Activated naive CD4-positive, alpha-beta T cell treated with anti-CD3 and anti-CD28 coated beads for 36 hours (primary cell): Measurements from ENCODE around the gene RASGRP3. TPM values are rescaled to one million over a fixed set of nuclear protein-coding genes. Genes with fewer than 3 reads are reported as not detected.
"Not testable (repeated sequence)": the region's sequence is repeated elsewhere in the genome, so short reads cannot be mapped to it uniquely, and the experiment has no call there.

Experiments used
- CTCF ChIA-PET: fragments of 350-600 bp; sonication (Branson Sonifier 250); formaldehyde crosslinking; loops from one replicate; lab custom pipeline; 2021; ENCODE audit warnings: antibody characterized with exemption; lab: Charles Lee
- DNase-seq: peaks from one replicate; pipeline ENCODE4 v3.0.0-alpha.2; 2020
- H3K27ac Mint-ChIP-seq: one replicate; pipeline ENCODE4 v1.8.0; 2021; ENCODE audit warnings: mild to moderate bottlenecking, mixed read lengths
- H3K27me3 Mint-ChIP-seq: one replicate; pipeline ENCODE4 v1.8.0; 2021; ENCODE audit warnings: low read depth, mixed read lengths
- H3K36me3 Mint-ChIP-seq: one replicate; pipeline ENCODE4 v1.8.0; 2021; ENCODE audit warnings: low read depth, mixed read lengths
- H3K4me1 Mint-ChIP-seq: one replicate; pipeline ENCODE4 v1.8.0; 2021; ENCODE audit warnings: low read depth, mixed read lengths
- H3K4me3 Mint-ChIP-seq: one replicate; pipeline ENCODE4 v1.8.0; 2021; ENCODE audit warnings: mild to moderate bottlenecking, moderate library complexity, mixed read lengths
- H3K9me3 Mint-ChIP-seq: one replicate; pipeline ENCODE4 v1.8.0; 2021; ENCODE audit warnings: mixed read lengths
- intact Hi-C: fragments of 100-400 bp; cut with micrococcal nuclease; formaldehyde crosslinking; loops from one replicate; pipeline ENCODE4 v1.15.1; 2023
- total RNA-seq, 2 experiments: library from RNA; stranded (reverse); gene quantifications; one replicate each; pipeline ENCODE4 v1.2.3, GENCODE V29; 2021

RASGRP3 gene
- total RNA-seq, 2 experiments from 2014 or later: 1.9 to 2.3 TPM

GRCh38 chr2:33442052-33442451 lies 34.4 kb upstream of the RASGRP3 start:
- CTCF ChIA-PET, intact Hi-C loops, H3K4me1 Mint-ChIP-seq, H3K36me3 Mint-ChIP-seq, H3K27me3 Mint-ChIP-seq, H3K9me3 Mint-ChIP-seq, H3K27ac Mint-ChIP-seq, H3K4me3 Mint-ChIP-seq, DNase-seq: not testable (repeated sequence)

- Mint-ChIP-seq H3K4me1 (no peaks in the 10 kb centered on the region), H3K4me3 (no peak overlapping the region), H3K27me3 (peaks cover 3% of the 10 kb centered on the region), H3K36me3 (no peaks in the 10 kb centered on the region), H3K27ac (no peak overlapping the region), H3K9me3 (no peaks in the 10 kb centered on the region)
- DNase-seq: no peak
- intact Hi-C loops: no loop called here
- CTCF ChIA-PET: interaction anchor here (0.6 kb wide), 1 partner anchor 76 kb away, joined by 4 read pairs; no protein-coding TSS in a partner anchor
These were observed 33.8 kb upstream of the RASGRP3 start for GRCh38 chr2:33442528-33443079.

- Mint-ChIP-seq H3K36me3 (no peaks in the 10 kb centered on the region), H3K27me3 (peaks cover 2% of the 10 kb centered on the region), H3K27ac (no peak overlapping the region), H3K4me1 (no peaks in the 10 kb centered on the region), H3K9me3 (no peaks in the 10 kb centered on the region), H3K4me3 (no peak overlapping the region)
- CTCF ChIA-PET: interaction anchor here (0.6 to 1.0 kb wide), 2 partner anchors 75 to 140 kb away, joined by 4 read pairs; no protein-coding TSS in a partner anchor
- DNase-seq: no peak
- intact Hi-C loops: no loop called here
These were observed 33.1 kb upstream of the RASGRP3 start for GRCh38 chr2:33443274-33443829.

- no peaks in the 10 kb centered on the region for H3K4me1 Mint-ChIP-seq
- H3K36me3 Mint-ChIP-seq: no peaks in the 10 kb centered on the region
- H3K9me3 Mint-ChIP-seq: no peaks in the 10 kb centered on the region
- H3K27ac Mint-ChIP-seq: no peak overlapping the region
- CTCF ChIA-PET: no interaction called here
- intact Hi-C loops: no loop called here
- peaks cover 2% of the 10 kb centered on the region for H3K27me3 Mint-ChIP-seq
- no peak for DNase-seq
- H3K4me3 Mint-ChIP-seq: no peak overlapping the region
These were observed 31.5 kb upstream of the RASGRP3 start for GRCh38 chr2:33444967-33445366.

- intact Hi-C loops: no loop called here
- H3K27me3 Mint-ChIP-seq: no peaks in the 10 kb centered on the region
- H3K4me1 Mint-ChIP-seq: no peaks in the 10 kb centered on the region
- no peaks in the 10 kb centered on the region for H3K36me3 Mint-ChIP-seq
- DNase-seq: no peak
- no peak overlapping the region for H3K4me3 Mint-ChIP-seq
- H3K27ac Mint-ChIP-seq: no peak overlapping the region
- CTCF ChIA-PET: no interaction called here
- H3K9me3 Mint-ChIP-seq: peaks cover 10% of the 10 kb centered on the region
These were observed 28.1 kb upstream of the RASGRP3 start for GRCh38 chr2:33448220-33448899.

DNA sequence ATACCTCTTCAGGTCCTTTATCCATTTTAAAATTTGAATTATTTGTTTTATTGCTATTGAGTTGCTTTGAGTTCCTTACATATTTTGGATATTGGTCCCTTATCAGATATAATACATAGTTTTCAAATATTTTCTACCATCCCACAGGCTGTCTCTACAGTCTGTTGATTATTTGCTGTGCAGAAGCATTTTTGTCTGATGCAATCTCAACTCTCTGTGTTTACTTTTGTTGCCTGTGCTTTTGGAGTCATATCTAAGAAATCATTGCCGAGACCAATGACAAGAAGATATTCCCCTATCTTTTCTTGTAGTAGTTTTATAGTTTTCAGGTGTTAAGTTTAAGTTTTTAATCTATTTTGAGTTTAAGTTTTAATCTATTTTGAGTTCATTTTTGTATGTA lies 25.2 kb upstream of the RASGRP3 start:
- intact Hi-C loops: no loop called here
- DNase-seq: no peak
- peaks cover 13% of the 10 kb centered on the region for H3K9me3 Mint-ChIP-seq
- H3K4me1 Mint-ChIP-seq: no peaks in the 10 kb centered on the region
- no peaks in the 10 kb centered on the region for H3K36me3 Mint-ChIP-seq
- CTCF ChIA-PET: interaction anchor here (0.6 kb wide), 1 partner anchor 24 kb away, joined by 3 read pairs; no protein-coding TSS in a partner anchor
- no peak overlapping the region for H3K27ac Mint-ChIP-seq
- H3K27me3 Mint-ChIP-seq: peaks cover 2% of the 10 kb centered on the region
- no peak overlapping the region for H3K4me3 Mint-ChIP-seq

DNA sequence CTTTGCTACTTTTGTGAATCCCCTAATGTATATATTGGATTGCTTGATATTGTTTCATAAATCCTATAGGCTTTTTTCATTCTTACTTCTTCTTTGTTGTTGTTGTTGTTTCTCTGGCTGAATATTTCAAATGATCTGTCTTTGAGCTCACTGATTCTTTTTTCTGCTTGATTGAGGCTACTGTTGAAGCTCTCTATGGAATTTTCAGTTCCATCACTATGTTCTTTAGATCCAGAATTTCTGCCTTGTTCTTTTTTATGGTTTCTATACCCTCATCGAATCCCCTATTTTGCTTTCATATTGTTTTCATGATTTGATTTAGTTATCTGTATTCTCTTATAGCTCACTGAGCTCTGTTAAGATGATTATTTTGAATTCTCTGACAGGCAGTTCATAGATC lies 24.6 kb upstream of the RASGRP3 start:
- H3K27me3 Mint-ChIP-seq: peaks cover 2% of the 10 kb centered on the region
- H3K4me1 Mint-ChIP-seq: no peaks in the 10 kb centered on the region
- no peak overlapping the region for H3K27ac Mint-ChIP-seq
- CTCF ChIA-PET: interaction anchor here (0.6 kb wide), 1 partner anchor 23 kb away, joined by 3 read pairs; no protein-coding TSS in a partner anchor
- H3K36me3 Mint-ChIP-seq: no peaks in the 10 kb centered on the region
- no peak for DNase-seq
- intact Hi-C loops: no loop called here
- no peak overlapping the region for H3K4me3 Mint-ChIP-seq
- peaks cover 13% of the 10 kb centered on the region for H3K9me3 Mint-ChIP-seq

DNA sequence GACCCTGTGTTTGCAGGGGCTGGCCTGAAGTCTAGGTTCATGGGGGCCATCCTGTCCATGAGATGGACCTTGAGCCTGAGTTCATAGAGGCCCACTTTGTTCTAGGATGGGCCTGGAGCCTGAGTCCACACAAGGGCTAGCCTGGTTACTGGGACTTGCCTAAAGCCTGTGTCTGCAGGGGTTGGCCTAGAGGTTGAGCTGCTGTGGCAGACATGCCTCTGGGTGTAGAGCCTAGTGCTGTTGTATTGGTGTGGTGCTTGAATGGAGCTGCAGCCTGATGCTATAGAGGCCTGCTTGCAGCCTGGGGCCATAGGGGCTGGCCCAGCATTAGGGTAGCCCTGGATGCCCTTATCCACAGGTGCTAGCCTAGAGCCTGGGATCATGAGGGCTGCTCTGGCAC lies 23.9 kb upstream of the RASGRP3 start:
- Mint-ChIP-seq H3K9me3 (peaks cover 13% of the 10 kb centered on the region), H3K27ac (no peak overlapping the region), H3K4me1 (no peaks in the 10 kb centered on the region), H3K27me3 (peaks cover 2% of the 10 kb centered on the region), H3K4me3 (no peak overlapping the region), H3K36me3 (no peaks in the 10 kb centered on the region)
- CTCF ChIA-PET: interaction anchor here (0.6 kb wide), 2 partner anchors 117 to 304 kb away, joined by 3 to 7 read pairs; no protein-coding TSS in a partner anchor
- DNase-seq: no peak
- intact Hi-C loops: no loop called here

- intact Hi-C loops: no loop called here
- CTCF ChIA-PET: no interaction called here
- Mint-ChIP-seq H3K4me1 (no peaks in the 10 kb centered on the region), H3K27ac (no peak overlapping the region), H3K36me3 (no peaks in the 10 kb centered on the region), H3K27me3 (peaks cover 2% of the 10 kb centered on the region), H3K9me3 (peaks cover 13% of the 10 kb centered on the region), H3K4me3 (no peak overlapping the region)
- DNase-seq: no peak
These were observed 22.5 kb upstream of the RASGRP3 start for GRCh38 chr2:33453905-33454479.

DNA sequence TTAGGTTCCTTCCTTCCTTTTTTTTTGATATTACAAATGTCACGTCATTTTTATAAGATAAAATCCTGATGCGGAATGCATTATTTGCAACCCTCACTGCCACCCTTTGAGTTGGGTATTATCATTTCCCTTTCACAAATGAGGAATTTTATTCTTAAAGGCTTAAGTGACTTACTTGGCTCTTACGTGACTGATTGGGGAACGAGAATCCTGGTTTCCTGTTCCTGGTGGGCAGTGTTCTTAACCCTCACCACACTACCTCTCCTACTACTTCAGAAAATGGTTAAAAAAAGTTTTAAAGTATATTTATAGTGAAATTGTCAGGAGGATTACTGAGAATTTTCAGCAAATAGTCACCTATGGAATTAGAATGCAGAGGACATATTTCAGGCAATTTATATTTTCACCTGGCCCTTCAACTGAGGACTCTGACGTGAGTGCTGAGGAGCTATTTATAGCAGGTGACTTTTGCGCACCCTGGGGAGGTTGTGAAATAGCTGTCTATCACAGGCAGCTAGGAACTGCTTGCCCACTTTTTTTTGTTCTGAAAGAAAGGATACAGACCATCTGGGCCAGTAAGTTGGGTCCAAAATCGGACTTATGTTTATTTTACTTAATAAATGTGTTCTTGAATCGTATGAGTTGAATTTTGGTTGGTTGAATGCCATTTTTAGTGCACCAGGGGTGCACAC lies 18.7 kb upstream of the RASGRP3 start:
- Mint-ChIP-seq H3K9me3 (peaks cover 2% of the 10 kb centered on the region), H3K36me3 (no peaks in the 10 kb centered on the region)
- CTCF ChIA-PET: interaction anchor here (0.6 kb wide), 1 partner anchor 13 kb away, joined by 3 read pairs; no protein-coding TSS in a partner anchor

GRCh38 chr2:33458248-33458819 lies 18.1 kb upstream of the RASGRP3 start:
- H3K36me3 Mint-ChIP-seq: no peaks in the 10 kb centered on the region
- H3K4me1 Mint-ChIP-seq: no peaks in the 10 kb centered on the region
- no peak overlapping the region for H3K27ac Mint-ChIP-seq
- H3K9me3 Mint-ChIP-seq: peaks cover 2% of the 10 kb centered on the region
- intact Hi-C loops: no loop called here
- peaks cover 2% of the 10 kb centered on the region for H3K27me3 Mint-ChIP-seq
- CTCF ChIA-PET: no interaction called here
- H3K4me3 Mint-ChIP-seq: no peak overlapping the region
- DNase-seq: no peak

More for the DNA sequence above, 18.7 kb upstream of the RASGRP3 start:
- Mint-ChIP-seq H3K4me3 (no peak overlapping the region), H3K4me1 (no peaks in the 10 kb centered on the region), H3K27ac (no peak overlapping the region), H3K27me3 (peaks cover 2% of the 10 kb centered on the region)
- no peak for DNase-seq
- intact Hi-C loops: no loop called here

GRCh38 chr2:33459745-33460144 lies 16.7 kb upstream of the RASGRP3 start:
- no peak for DNase-seq
- H3K4me1 Mint-ChIP-seq: no peaks in the 10 kb centered on the region
- H3K27ac Mint-ChIP-seq: no peak overlapping the region
- intact Hi-C loops: no loop called here
- H3K9me3 Mint-ChIP-seq: no peaks in the 10 kb centered on the region
- H3K4me3 Mint-ChIP-seq: no peak overlapping the region
- no peaks in the 10 kb centered on the region for H3K36me3 Mint-ChIP-seq
- CTCF ChIA-PET: no interaction called here
- H3K27me3 Mint-ChIP-seq: no peaks in the 10 kb centered on the region
